Cardiac muscle cell (in vitro differentiated cells and primary cell): ENCODE results near the gene SLC25A34. TPM values are rescaled to one million over a fixed set of nuclear protein-coding genes. Genes with fewer than 3 reads are reported as not detected.

ENCODE experiments used
- DNase-seq, 2 donors: peaks; one replicate each; pipeline versions ENCODE4 v3.0.0 to v3.0.0-alpha.2; 2010 to 2017; ENCODE audit warnings: low read depth in 1 of 2, low spot score in 1 of 2
- H3K27ac ChIP-seq: fragments of 200-600 bp; sonication (generic); 2 replicates; pipeline ENCODE4 v1.5.1; 2016
- H3K27me3 ChIP-seq: fragments of 200-600 bp; sonication (generic); 2 replicates; pipeline ENCODE4 v1.6.0; 2016; ENCODE audit warnings: control low read depth
- H3K36me3 ChIP-seq: fragments of 200-600 bp; sonication (generic); 2 replicates; pipeline ENCODE4 v1.5.1; 2016; ENCODE audit warnings: control low read depth
- H3K4me1 ChIP-seq: fragments of 200-600 bp; sonication (generic); 2 replicates; pipeline ENCODE4 v1.8.1; 2017; ENCODE audit warnings: low read depth, mild to moderate bottlenecking, mixed run types
- H3K4me3 ChIP-seq: fragments of 200-600 bp; sonication (generic); 2 replicates; pipeline ENCODE4 v1.5.1; 2016; ENCODE audit warnings: mild to moderate bottlenecking
- H3K9me3 ChIP-seq: fragments of 200-600 bp; sonication (generic); 2 replicates; pipeline ENCODE4 v1.5.1; 2017; ENCODE audit warnings: low read depth, mild to moderate bottlenecking, control low read depth
- polyA plus RNA-seq: library from polyadenylated mRNA; unstranded; fragments of >200 nt; fragmentation: Nextera tagmentation; extraction: Ambion mirVana; gene quantifications from 2 replicates; pipeline ENCODE4 v1.2.1, GENCODE V29; 2016
- total RNA-seq: library from RNA; depleted of rRNA; stranded (reverse); fragments of >200 nt; gene quantifications from 2 replicates; pipeline ENCODE4 v1.2.3, GENCODE V29; 2016
- TF ChIP-seq, protein P1 (sequence below): IDR thresholded peaks from 2 replicates; pipeline ENCODE4 v1.5.1; 2012; ENCODE audit warnings: low read depth, mild to moderate bottlenecking, low read length

SLC25A34 gene
- total and polyA plus RNA-seq, 2 experiments from 2014 or later: 1.8 to 6.9 TPM

DNA sequence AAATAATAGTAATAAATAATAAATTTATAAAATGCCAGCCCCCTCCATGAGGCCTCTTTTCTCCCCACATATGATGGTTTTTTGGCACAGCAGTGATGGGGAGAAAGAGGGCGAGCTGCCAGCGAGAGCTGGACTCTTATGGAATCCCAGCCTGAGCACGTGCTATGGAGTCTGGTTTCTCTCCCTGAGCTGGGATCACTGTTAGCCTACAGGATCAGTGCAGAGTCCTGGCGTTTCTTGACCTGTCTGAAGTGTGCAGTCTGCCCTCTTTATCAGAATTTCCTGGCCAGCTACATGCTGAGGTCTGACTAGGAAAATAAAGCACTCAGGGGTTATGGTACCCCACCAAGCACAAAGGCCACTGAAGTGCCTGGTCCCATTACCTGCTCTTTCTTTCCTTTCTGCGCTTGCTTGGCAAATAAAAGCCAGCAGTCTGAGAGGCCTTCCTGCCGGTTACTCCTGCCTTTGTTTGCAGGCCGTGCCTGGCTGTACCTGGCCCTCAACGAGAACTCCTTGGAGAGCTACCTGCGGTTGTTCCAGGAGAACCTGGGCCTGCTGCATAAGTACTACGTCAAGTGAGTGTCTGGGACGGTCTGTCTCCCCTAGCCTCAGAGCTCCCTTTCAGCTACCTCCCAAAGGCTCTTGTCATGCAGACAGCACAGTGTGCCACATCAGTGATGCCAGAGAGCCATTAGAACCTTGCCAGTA, 18.5 kb upstream of the SLC25A34 start:
- Histone ChIP-seq H3K9me3 (no peaks in the 10 kb centered on the region), H3K4me3 (no peak overlapping the region), H3K27me3 (no peaks in the 10 kb centered on the region), H3K4me1 (peaks cover 27% of the 10 kb centered on the region), H3K27ac (peak overlapping the region; percentile 91), H3K36me3 (peaks cover 27% of the 10 kb centered on the region)
- TF ChIP-seq, protein P1, sequence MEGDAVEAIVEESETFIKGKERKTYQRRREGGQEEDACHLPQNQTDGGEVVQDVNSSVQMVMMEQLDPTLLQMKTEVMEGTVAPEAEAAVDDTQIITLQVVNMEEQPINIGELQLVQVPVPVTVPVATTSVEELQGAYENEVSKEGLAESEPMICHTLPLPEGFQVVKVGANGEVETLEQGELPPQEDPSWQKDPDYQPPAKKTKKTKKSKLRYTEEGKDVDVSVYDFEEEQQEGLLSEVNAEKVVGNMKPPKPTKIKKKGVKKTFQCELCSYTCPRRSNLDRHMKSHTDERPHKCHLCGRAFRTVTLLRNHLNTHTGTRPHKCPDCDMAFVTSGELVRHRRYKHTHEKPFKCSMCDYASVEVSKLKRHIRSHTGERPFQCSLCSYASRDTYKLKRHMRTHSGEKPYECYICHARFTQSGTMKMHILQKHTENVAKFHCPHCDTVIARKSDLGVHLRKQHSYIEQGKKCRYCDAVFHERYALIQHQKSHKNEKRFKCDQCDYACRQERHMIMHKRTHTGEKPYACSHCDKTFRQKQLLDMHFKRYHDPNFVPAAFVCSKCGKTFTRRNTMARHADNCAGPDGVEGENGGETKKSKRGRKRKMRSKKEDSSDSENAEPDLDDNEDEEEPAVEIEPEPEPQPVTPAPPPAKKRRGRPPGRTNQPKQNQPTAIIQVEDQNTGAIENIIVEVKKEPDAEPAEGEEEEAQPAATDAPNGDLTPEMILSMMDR: no peak
- DNase-seq: peak in 1 of 2 donors; percentile 69

DNA sequence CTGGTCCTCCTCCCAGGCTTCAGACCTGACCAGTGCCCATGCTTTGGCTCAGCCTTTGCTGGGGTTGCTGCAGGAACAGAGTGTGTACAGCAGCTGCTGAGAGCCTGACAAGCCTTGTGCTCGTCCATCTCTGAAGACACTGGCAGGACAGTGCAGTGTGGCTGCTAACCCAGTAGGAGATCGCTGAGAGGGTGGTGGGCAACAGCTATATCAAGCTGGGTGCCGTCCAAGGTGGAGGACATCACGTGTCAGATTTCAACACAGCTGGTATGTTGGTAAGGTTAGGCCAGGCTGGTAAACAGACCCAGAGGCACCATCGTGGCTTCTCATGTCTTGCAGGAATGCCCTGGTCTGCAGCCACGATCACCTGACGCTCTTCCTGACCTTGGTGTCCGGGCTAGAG, 17.9 kb upstream of the SLC25A34 start:
- Histone ChIP-seq H3K27ac (peak overlapping the region; percentile 91), H3K4me3 (no peak overlapping the region), H3K9me3 (no peaks in the 10 kb centered on the region), H3K4me1 (peaks cover 27% of the 10 kb centered on the region), H3K27me3 (no peaks in the 10 kb centered on the region), H3K36me3 (peaks cover 32% of the 10 kb centered on the region)
- no peak for DNase-seq
- TF ChIP-seq, protein P1: no peak

DNA sequence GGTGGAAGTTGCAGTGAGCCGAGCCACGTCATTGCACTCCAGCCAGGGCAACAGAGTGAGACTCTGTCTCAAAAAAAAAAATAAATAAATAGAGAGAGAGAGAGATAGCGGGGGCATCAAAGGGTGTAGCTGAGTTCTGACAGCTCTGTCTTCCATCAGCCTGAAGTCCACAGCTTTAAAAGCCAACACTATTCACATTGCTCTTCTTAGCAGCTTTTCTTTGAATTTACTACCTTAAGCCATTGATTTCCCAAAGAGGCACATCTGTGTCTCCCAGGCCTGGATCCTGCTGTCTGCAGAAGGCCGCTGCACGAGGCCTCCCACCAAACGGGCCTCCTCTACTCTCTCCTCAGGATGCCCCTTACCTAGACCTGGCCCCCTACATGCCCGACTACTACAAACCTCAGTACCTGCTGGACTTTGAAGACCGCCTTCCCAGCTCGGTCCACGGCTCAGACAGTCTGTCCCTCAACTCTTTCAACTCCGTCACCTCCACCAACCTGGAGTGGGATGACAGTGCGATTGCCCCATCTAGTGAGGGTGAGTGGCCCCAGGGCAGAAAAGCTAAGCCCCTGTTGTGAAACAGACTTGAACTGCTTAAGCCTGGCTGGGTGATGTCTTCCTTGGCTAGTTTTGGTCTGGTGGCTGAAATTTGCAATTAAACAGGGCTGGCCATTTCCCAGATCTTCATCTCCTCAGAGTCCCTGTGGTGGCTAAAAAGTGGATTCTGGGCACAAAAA, 16.5 kb upstream of the SLC25A34 start:
- Histone ChIP-seq H3K4me1 (peaks cover 20% of the 10 kb centered on the region), H3K27ac (peak overlapping the region; percentile 39), H3K27me3 (no peaks in the 10 kb centered on the region), H3K9me3 (no peaks in the 10 kb centered on the region), H3K36me3 (peaks cover 32% of the 10 kb centered on the region), H3K4me3 (no peak overlapping the region)
- no peak for DNase-seq
- TF ChIP-seq, protein P1: no peak

DNA sequence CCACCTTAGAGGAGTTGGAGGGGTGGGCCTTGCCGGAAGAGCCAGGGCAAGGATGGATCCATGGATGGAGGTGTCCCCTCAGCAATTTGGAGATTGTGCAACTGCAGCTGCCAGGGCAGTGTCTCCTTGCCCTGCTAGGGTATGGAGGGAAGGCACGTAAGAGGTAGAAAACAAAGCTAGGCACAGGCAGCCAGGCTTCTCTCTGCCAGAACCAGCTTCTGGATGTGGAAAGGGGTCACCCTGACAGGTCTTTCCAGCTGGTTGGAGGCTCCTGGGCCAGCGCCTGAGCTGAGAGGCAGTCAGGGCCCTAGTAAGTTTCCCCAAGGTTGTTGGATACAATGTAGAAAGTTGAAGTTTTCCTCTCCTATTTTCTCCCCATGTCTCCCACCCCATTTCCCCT, 15.2 kb upstream of the SLC25A34 start:
- H3K9me3 ChIP-seq: no peaks in the 10 kb centered on the region
- peaks cover 11% of the 10 kb centered on the region for H3K4me1 ChIP-seq
- H3K27ac ChIP-seq: no peak overlapping the region
- no peak for DNase-seq
- peaks cover 38% of the 10 kb centered on the region for H3K36me3 ChIP-seq
- no peak overlapping the region for H3K4me3 ChIP-seq
- no peaks in the 10 kb centered on the region for H3K27me3 ChIP-seq
- TF ChIP-seq, protein P1: no peak

DNA sequence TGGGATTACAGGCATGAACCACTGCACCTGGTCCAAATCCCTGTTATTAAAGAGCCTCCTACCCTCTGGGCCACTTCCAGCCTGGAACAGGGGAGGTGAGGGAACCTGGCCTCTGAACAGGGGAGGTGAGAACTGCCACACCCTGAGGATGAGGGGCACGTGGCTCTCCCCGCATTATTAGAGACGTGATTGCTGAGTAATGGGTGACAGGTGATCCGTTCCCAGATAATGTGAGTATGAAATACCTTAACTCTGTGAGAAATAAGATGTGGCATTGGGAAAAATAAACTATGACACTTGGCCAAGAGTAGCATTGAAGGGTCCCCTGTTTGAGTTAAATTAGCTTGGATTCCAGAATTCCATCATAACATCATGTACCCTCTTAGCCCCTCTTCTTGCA, 13.6 kb upstream of the SLC25A34 start:
- Histone ChIP-seq H3K27me3 (no peaks in the 10 kb centered on the region), H3K9me3 (no peaks in the 10 kb centered on the region), H3K4me1 (peaks cover 7% of the 10 kb centered on the region), H3K27ac (no peak overlapping the region), H3K4me3 (no peak overlapping the region), H3K36me3 (peaks cover 44% of the 10 kb centered on the region)
- TF ChIP-seq, protein P1: no peak
- DNase-seq: no peak
